Measurements from ENCODE around the gene FAM204A. TPM values are rescaled to one million over a fixed set of nuclear protein-coding genes. Genes with fewer than 3 reads are reported as not detected.

Gene FAM204A
- total and polyA plus RNA-seq, 10 of the 15 experiments (the other 5 are each of a cell fraction or from before 2014, with no cell fraction given), result 24.5 to 96.0 (median 67.6) TPM

DNA sequence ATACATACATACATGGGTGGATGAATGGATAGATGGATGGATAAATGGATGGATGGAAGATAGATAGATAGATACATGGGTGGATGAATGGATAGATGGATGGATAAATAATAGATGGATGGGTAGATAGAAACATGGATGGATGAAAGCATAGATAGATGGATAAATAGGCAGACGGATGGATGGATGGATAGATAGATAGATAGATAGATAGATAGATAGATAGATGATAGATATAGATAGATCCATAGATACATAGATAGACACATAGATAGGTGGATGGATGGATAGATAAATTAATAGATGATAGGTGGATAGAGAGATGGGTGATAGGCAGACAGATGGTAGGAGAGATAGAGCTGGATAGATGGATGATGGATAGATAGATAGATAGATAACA, 68.5 kb downstream of the FAM204A start:
- in situ Hi-C loops (cut with MboI) (no loop called here), intact Hi-C loops (cut with micrococcal nuclease; ENCODE audit: unreplicated experiment) (no loop called here)
- TF ChIP-seq ZNF24 (IDR thresholded peaks at IDR 0.05), result no peak
- no peak for TF ChIP-seq ZBTB4 (CRISPR knock-in tag; IDR thresholded peaks at IDR 0.05)
- TF ChIP-seq, protein P1, sequence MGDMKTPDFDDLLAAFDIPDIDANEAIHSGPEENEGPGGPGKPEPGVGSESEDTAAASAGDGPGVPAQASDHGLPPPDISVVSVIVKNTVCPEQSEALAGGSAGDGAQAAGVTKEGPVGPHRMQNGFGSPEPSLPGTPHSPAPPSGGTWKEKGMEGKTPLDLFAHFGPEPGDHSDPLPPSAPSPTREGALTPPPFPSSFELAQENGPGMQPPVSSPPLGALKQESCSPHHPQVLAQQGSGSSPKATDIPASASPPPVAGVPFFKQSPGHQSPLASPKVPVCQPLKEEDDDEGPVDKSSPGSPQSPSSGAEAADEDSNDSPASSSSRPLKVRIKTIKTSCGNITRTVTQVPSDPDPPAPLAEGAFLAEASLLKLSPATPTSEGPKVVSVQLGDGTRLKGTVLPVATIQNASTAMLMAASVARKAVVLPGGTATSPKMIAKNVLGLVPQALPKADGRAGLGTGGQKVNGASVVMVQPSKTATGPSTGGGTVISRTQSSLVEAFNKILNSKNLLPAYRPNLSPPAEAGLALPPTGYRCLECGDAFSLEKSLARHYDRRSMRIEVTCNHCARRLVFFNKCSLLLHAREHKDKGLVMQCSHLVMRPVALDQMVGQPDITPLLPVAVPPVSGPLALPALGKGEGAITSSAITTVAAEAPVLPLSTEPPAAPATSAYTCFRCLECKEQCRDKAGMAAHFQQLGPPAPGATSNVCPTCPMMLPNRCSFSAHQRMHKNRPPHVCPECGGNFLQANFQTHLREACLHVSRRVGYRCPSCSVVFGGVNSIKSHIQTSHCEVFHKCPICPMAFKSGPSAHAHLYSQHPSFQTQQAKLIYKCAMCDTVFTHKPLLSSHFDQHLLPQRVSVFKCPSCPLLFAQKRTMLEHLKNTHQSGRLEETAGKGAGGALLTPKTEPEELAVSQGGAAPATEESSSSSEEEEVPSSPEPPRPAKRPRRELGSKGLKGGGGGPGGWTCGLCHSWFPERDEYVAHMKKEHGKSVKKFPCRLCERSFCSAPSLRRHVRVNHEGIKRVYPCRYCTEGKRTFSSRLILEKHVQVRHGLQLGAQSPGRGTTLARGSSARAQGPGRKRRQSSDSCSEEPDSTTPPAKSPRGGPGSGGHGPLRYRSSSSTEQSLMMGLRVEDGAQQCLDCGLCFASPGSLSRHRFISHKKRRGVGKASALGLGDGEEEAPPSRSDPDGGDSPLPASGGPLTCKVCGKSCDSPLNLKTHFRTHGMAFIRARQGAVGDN (IDR thresholded peaks at IDR 0.05), result no peak
- no peak for TF ChIP-seq TCF12 (IDR thresholded peaks at IDR 0.05; ENCODE audit: low read depth, low read length)
- TF ChIP-seq CEBPZ (IDR thresholded peaks at IDR 0.05; ENCODE audit: low read depth, low read length), result no peak
- no peak for TF ChIP-seq BHLHE40 (IDR thresholded peaks at IDR 0.05; ENCODE audit: borderline replicate concordance in 1 of 2, low read depth in 2 of 2, low read length in 1 of 2)
- Histone ChIP-seq H3K4me3 (no peak overlapping the region), H3K36me3 (ENCODE audit: control insufficient read depth in 2 of 2, insufficient read depth in 2 of 2, low read length in 1 of 2) (no peaks in the 10 kb centered on the region), H2AFZ (ENCODE audit: control insufficient read depth, low read depth, low read length) (no peak overlapping the region), H3K9me3 (replicated peaks; ENCODE audit: control insufficient read depth, insufficient read depth, low read length) (peaks cover 3% of the 10 kb centered on the region; the same call in 2 of the 3 replicates), H3K4me2 (ENCODE audit: control insufficient read depth, insufficient read depth) (no peak overlapping the region), H3K27ac (ENCODE audit: control insufficient read depth, insufficient read depth) (no peak overlapping the region), H3K27me3 (replicated peaks in 1 of 2; ENCODE audit: control insufficient read depth in 2 of 2, insufficient read depth in 2 of 2, low read length in 1 of 2) (peaks cover 0 to 4% of the 10 kb centered on the region in 2 experiments; a peak in 1 of 4 replicates), H3K9ac (ENCODE audit: control insufficient read depth, insufficient read depth, low read length) (no peak overlapping the region), H4K20me1 (ENCODE audit: control insufficient read depth, insufficient read depth) (no peaks in the 10 kb centered on the region), H3K79me2 (ENCODE audit: control insufficient read depth, insufficient read depth, low read length) (no peaks in the 10 kb centered on the region), H3K4me1 (ENCODE audit: control insufficient read depth, insufficient read depth, low read length) (no peaks in the 10 kb centered on the region)
- BruUV-seq (replicated peaks), result no TSS peak
- POLR2A ChIA-PET, result no interaction called here
- CTCF ChIA-PET, result no interaction called here
- SMC1A ChIA-PET (ENCODE audit: uncharacterized antibody, unreplicated experiment), result no interaction called here
- DNase-seq (ENCODE audit: low read depth, low spot score) (no peak), ATAC-seq (no peak), FAIRE-seq (no peak)
- RAD21 ChIA-PET (ENCODE audit: unreplicated experiment), result no interaction called here
- 7% methylated on average over 1 of the region's 1 CpG for WGBS (ENCODE audit: insufficient coverage, insufficient replicate concordance, low lambda C conversion rate, missing lambda C conversion rate)
